MM.1S (cell line): Measurements from ENCODE around the gene CLOCK.

ENCODE experiments used
- EZH2phosphoT487 ChIP-seq: fragments of 300-600 bp; sonication (generic); IDR thresholded peaks from 2 replicates; pipeline ENCODE4 v1.6.1; 2018; ENCODE audit warnings: antibody characterized with exemption, low read length
- TF ChIP-seq, protein P1 (sequence below): fragments of 300-600 bp; sonication (generic); IDR thresholded peaks from 2 replicates; pipeline ENCODE4 v1.5.1; 2016; ENCODE audit warnings: antibody characterized with exemption, low read length, mixed read lengths

DNA sequence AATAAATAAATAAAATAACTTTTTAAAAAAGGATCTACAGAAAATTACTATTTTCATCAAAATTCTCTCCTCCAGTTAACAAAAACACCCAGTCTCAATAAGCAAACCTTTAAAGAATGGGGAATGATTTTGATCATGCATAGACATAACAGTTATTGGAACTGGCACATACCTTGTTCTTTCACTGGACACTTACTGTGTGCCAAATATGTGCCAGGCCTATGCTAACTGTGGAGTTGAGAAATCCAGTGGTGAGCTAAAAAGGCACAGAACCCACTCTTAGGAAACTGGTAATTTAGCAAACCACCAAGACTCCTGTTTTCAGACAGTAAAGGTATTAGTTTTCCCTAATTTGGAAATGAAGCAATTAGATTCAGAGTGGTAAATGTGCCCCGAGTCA is 39.1 kb downstream of the CLOCK start:
- no peak for TF ChIP-seq EZH2phosphoT487
- TF ChIP-seq, protein P1, sequence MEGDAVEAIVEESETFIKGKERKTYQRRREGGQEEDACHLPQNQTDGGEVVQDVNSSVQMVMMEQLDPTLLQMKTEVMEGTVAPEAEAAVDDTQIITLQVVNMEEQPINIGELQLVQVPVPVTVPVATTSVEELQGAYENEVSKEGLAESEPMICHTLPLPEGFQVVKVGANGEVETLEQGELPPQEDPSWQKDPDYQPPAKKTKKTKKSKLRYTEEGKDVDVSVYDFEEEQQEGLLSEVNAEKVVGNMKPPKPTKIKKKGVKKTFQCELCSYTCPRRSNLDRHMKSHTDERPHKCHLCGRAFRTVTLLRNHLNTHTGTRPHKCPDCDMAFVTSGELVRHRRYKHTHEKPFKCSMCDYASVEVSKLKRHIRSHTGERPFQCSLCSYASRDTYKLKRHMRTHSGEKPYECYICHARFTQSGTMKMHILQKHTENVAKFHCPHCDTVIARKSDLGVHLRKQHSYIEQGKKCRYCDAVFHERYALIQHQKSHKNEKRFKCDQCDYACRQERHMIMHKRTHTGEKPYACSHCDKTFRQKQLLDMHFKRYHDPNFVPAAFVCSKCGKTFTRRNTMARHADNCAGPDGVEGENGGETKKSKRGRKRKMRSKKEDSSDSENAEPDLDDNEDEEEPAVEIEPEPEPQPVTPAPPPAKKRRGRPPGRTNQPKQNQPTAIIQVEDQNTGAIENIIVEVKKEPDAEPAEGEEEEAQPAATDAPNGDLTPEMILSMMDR: no peak
